BLaER1 (cell line): Measurements from ENCODE around the gene ESR2.

Experiments used
- H3K27ac ChIP-seq: shearing (Covaris generic); formaldehyde crosslinking; 2 replicates; pipeline ENCODE4 v1.8.1; 2022
- H3K27me3 ChIP-seq: shearing (Covaris generic); formaldehyde crosslinking; 2 replicates; pipeline ENCODE4 v1.8.1; 2022
- H3K36me3 ChIP-seq: shearing (Covaris generic); formaldehyde crosslinking; 2 replicates; pipeline ENCODE4 v1.8.1; 2022
- H3K4me1 ChIP-seq: shearing (Covaris generic); formaldehyde crosslinking; 2 replicates; pipeline ENCODE4 v1.8.1; 2022
- H3K4me2 ChIP-seq: shearing (Covaris generic); formaldehyde crosslinking; 2 replicates; pipeline ENCODE4 v1.8.1; 2022
- H3K4me3 ChIP-seq: shearing (Covaris generic); formaldehyde crosslinking; 2 replicates; pipeline ENCODE4 v1.8.1; 2022
- H3K9ac ChIP-seq: shearing (Covaris generic); formaldehyde crosslinking; 2 replicates; pipeline ENCODE4 v1.8.1; 2022
- H3K9me3 ChIP-seq: shearing (Covaris generic); formaldehyde crosslinking; 2 replicates; pipeline ENCODE4 v1.8.1; 2022
- H4K20me1 ChIP-seq: shearing (Covaris generic); formaldehyde crosslinking; 2 replicates; pipeline ENCODE4 v1.8.1; 2022
- Cebpa-rat ChIP-seq: shearing (Covaris generic); IDR thresholded peaks from 2 replicates; pipeline ENCODE4 v1.8.1; 2022

ESR2 gene

DNA sequence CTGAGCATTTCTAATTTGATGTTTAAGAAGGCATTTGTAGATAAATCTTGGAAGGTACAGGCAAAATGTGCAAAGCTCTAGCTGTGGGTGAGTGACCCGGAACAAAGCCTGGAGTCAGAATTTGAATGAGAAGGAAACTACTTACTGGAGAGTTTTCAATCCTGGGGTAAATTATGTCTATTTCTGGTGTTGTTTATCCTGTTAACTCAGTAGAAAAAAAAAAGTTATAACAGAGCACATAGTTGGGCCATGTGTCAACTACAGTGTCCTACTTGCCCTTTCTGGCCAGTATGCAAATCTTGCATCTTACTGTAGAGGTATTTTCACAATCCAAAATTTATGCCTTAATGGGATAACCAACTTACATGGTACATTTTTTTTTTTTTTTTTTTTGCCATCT lies 259.0 kb downstream of the ESR2 start:
- no peak overlapping the region for H3K27ac ChIP-seq
- H3K27me3 ChIP-seq, result no peaks in the 10 kb centered on the region
- H4K20me1 ChIP-seq, result no peaks in the 10 kb centered on the region
- H3K9me3 ChIP-seq, result peaks cover 14% of the 10 kb centered on the region
- peaks cover 33% of the 10 kb centered on the region for H3K36me3 ChIP-seq
- no peak overlapping the region for H3K9ac ChIP-seq
- no peak for TF ChIP-seq Cebpa-rat
- no peak overlapping the region for H3K4me2 ChIP-seq
- no peak overlapping the region for H3K4me3 ChIP-seq
- H3K4me1 ChIP-seq, result no peaks in the 10 kb centered on the region
